ENCODE data around the gene FGF14. TPM values are rescaled to one million over a fixed set of nuclear protein-coding genes. Genes with fewer than 3 reads are reported as not detected.

The FGF14 gene
- total RNA-seq, 1 donor from 2014 or later = not detected

GRCh38 chr13:101916108-101916774, 485.6 kb downstream of the FGF14 start:
- intact Hi-C loops (cut with micrococcal nuclease) = no loop called here
- Mint-ChIP-seq H3K4me3 (no peak overlapping the region), H3K27me3 (ENCODE audit: insufficient read depth) (peaks cover 46% of the 10 kb centered on the region), H3K27ac (no peak overlapping the region), H3K4me1 (ENCODE audit: low read depth) (no peaks in the 10 kb centered on the region), H3K36me3 (ENCODE audit: low read depth) (no peaks in the 10 kb centered on the region), H3K9me3 (no peaks in the 10 kb centered on the region)
- no peak for DNase-seq (ENCODE audit: low spot score)

- Mint-ChIP-seq H3K27me3 (ENCODE audit: insufficient read depth) (peaks cover 46% of the 10 kb centered on the region), H3K27ac (no peak overlapping the region), H3K4me3 (no peak overlapping the region), H3K36me3 (ENCODE audit: low read depth) (no peaks in the 10 kb centered on the region), H3K4me1 (ENCODE audit: low read depth) (no peaks in the 10 kb centered on the region), H3K9me3 (no peaks in the 10 kb centered on the region)
- no peak for DNase-seq (ENCODE audit: low spot score)
- intact Hi-C loops (cut with micrococcal nuclease) = no loop called here
Measured at GRCh38 chr13:101915755-101916107, 486.1 kb downstream of the FGF14 start.

- H3K27me3 Mint-ChIP-seq (ENCODE audit: insufficient read depth) = peaks cover 44% of the 10 kb centered on the region
- no peaks in the 10 kb centered on the region for H3K4me1 Mint-ChIP-seq (ENCODE audit: low read depth)
- intact Hi-C loops (cut with micrococcal nuclease) = no loop called here
Measured at GRCh38 chr13:101915331-101915730, 486.5 kb downstream of the FGF14 start.

GRCh38 chr13:101911752-101912151, 490.1 kb downstream of the FGF14 start:
- Mint-ChIP-seq H3K4me1 (ENCODE audit: low read depth) (no peaks in the 10 kb centered on the region), H3K27me3 (ENCODE audit: insufficient read depth) (peaks cover 14% of the 10 kb centered on the region), H3K36me3 (ENCODE audit: low read depth) (no peaks in the 10 kb centered on the region), H3K4me3 (no peak overlapping the region), H3K9me3 (no peaks in the 10 kb centered on the region), H3K27ac (no peak overlapping the region)
- no peak for DNase-seq (ENCODE audit: low spot score)
- intact Hi-C loops (cut with micrococcal nuclease) = no loop called here

More at GRCh38 chr13:101915331-101915730, 486.5 kb downstream of the FGF14 start:
- Mint-ChIP-seq H3K36me3 (ENCODE audit: low read depth) (no peaks in the 10 kb centered on the region), H3K4me3 (no peak overlapping the region), H3K27ac (no peak overlapping the region), H3K9me3 (no peaks in the 10 kb centered on the region)
- DNase-seq (ENCODE audit: low spot score) = no peak

GRCh38 chr13:101903890-101904289, 498.0 kb downstream of the FGF14 start:
- Mint-ChIP-seq H3K27ac (no peak overlapping the region), H3K36me3 (ENCODE audit: low read depth) (no peaks in the 10 kb centered on the region), H3K9me3 (no peaks in the 10 kb centered on the region), H3K4me1 (ENCODE audit: low read depth) (no peaks in the 10 kb centered on the region), H3K4me3 (no peak overlapping the region), H3K27me3 (ENCODE audit: insufficient read depth) (no peaks in the 10 kb centered on the region)
- intact Hi-C loops (cut with micrococcal nuclease) = no loop called here
- no peak for DNase-seq (ENCODE audit: low spot score)

- Mint-ChIP-seq H3K4me1 (ENCODE audit: low read depth) (no peaks in the 10 kb centered on the region), H3K4me3 (no peak overlapping the region), H3K9me3 (no peaks in the 10 kb centered on the region), H3K36me3 (ENCODE audit: low read depth) (no peaks in the 10 kb centered on the region), H3K27me3 (ENCODE audit: insufficient read depth) (no peaks in the 10 kb centered on the region), H3K27ac (no peak overlapping the region)
- intact Hi-C loops (cut with micrococcal nuclease) = no loop called here
- DNase-seq (ENCODE audit: low spot score) = no peak
Measured at GRCh38 chr13:101898676-101899075, 503.2 kb downstream of the FGF14 start.

GRCh38 chr13:101896541-101896940, 505.3 kb downstream of the FGF14 start:
- H3K36me3 Mint-ChIP-seq (ENCODE audit: low read depth) = no peaks in the 10 kb centered on the region
- H3K4me3 Mint-ChIP-seq = no peak overlapping the region
- no peaks in the 10 kb centered on the region for H3K9me3 Mint-ChIP-seq
- no peaks in the 10 kb centered on the region for H3K27me3 Mint-ChIP-seq (ENCODE audit: insufficient read depth)
- no peaks in the 10 kb centered on the region for H3K4me1 Mint-ChIP-seq (ENCODE audit: low read depth)
- H3K27ac Mint-ChIP-seq = no peak overlapping the region
- intact Hi-C loops (cut with micrococcal nuclease) = no loop called here
- no peak for DNase-seq (ENCODE audit: low spot score)

GRCh38 chr13:101893021-101893420, 508.8 kb downstream of the FGF14 start:
- no peak overlapping the region for H3K4me3 Mint-ChIP-seq
- intact Hi-C loops (cut with micrococcal nuclease) = no loop called here
- H3K9me3 Mint-ChIP-seq = no peaks in the 10 kb centered on the region
- no peak overlapping the region for H3K27ac Mint-ChIP-seq
- H3K4me1 Mint-ChIP-seq (ENCODE audit: low read depth) = no peaks in the 10 kb centered on the region
- H3K27me3 Mint-ChIP-seq (ENCODE audit: insufficient read depth) = no peaks in the 10 kb centered on the region
- H3K36me3 Mint-ChIP-seq (ENCODE audit: low read depth) = no peaks in the 10 kb centered on the region
- no peak for DNase-seq (ENCODE audit: low spot score)

- intact Hi-C loops (cut with micrococcal nuclease) = no loop called here
- H3K27me3 Mint-ChIP-seq (ENCODE audit: insufficient read depth) = no peaks in the 10 kb centered on the region
- no peaks in the 10 kb centered on the region for H3K4me1 Mint-ChIP-seq (ENCODE audit: low read depth)
- no peaks in the 10 kb centered on the region for H3K9me3 Mint-ChIP-seq
- no peak overlapping the region for H3K4me3 Mint-ChIP-seq
- DNase-seq (ENCODE audit: low spot score) = no peak
- H3K36me3 Mint-ChIP-seq (ENCODE audit: low read depth) = no peaks in the 10 kb centered on the region
- H3K27ac Mint-ChIP-seq = no peak overlapping the region
Measured at GRCh38 chr13:101892296-101892695, 509.6 kb downstream of the FGF14 start.

- no peaks in the 10 kb centered on the region for H3K36me3 Mint-ChIP-seq (ENCODE audit: low read depth)
- H3K27me3 Mint-ChIP-seq (ENCODE audit: insufficient read depth) = no peaks in the 10 kb centered on the region
- intact Hi-C loops (cut with micrococcal nuclease) = no loop called here
Measured at GRCh38 chr13:101881593-101881992, 520.3 kb downstream of the FGF14 start.

GRCh38 chr13:101880581-101880980, 521.3 kb downstream of the FGF14 start:
- no peaks in the 10 kb centered on the region for H3K9me3 Mint-ChIP-seq
- no peak overlapping the region for H3K27ac Mint-ChIP-seq
- H3K4me3 Mint-ChIP-seq = no peak overlapping the region
- no peaks in the 10 kb centered on the region for H3K4me1 Mint-ChIP-seq (ENCODE audit: low read depth)
- intact Hi-C loops (cut with micrococcal nuclease) = no loop called here
- no peak for DNase-seq (ENCODE audit: low spot score)
- H3K36me3 Mint-ChIP-seq (ENCODE audit: low read depth) = no peaks in the 10 kb centered on the region
- H3K27me3 Mint-ChIP-seq (ENCODE audit: insufficient read depth) = no peaks in the 10 kb centered on the region

More at GRCh38 chr13:101881593-101881992, 520.3 kb downstream of the FGF14 start:
- no peak overlapping the region for H3K27ac Mint-ChIP-seq
- no peak overlapping the region for H3K4me3 Mint-ChIP-seq
- DNase-seq (ENCODE audit: low spot score) = no peak
- H3K9me3 Mint-ChIP-seq = no peaks in the 10 kb centered on the region
- no peaks in the 10 kb centered on the region for H3K4me1 Mint-ChIP-seq (ENCODE audit: low read depth)

- no peak for DNase-seq (ENCODE audit: low spot score)
- Mint-ChIP-seq H3K9me3 (no peaks in the 10 kb centered on the region), H3K27ac (no peak overlapping the region), H3K4me3 (no peak overlapping the region), H3K36me3 (ENCODE audit: low read depth) (no peaks in the 10 kb centered on the region), H3K27me3 (ENCODE audit: insufficient read depth) (no peaks in the 10 kb centered on the region), H3K4me1 (ENCODE audit: low read depth) (no peaks in the 10 kb centered on the region)
- intact Hi-C loops (cut with micrococcal nuclease) = no loop called here
Measured at GRCh38 chr13:101876951-101877350, 524.9 kb downstream of the FGF14 start.

- no peaks in the 10 kb centered on the region for H3K36me3 Mint-ChIP-seq (ENCODE audit: low read depth)
- H3K27ac Mint-ChIP-seq = no peak overlapping the region
- DNase-seq (ENCODE audit: low spot score) = no peak
- H3K9me3 Mint-ChIP-seq = no peaks in the 10 kb centered on the region
- no peaks in the 10 kb centered on the region for H3K4me1 Mint-ChIP-seq (ENCODE audit: low read depth)
- intact Hi-C loops (cut with micrococcal nuclease) = no loop called here
- no peak overlapping the region for H3K4me3 Mint-ChIP-seq
- no peaks in the 10 kb centered on the region for H3K27me3 Mint-ChIP-seq (ENCODE audit: insufficient read depth)
Measured at GRCh38 chr13:101875717-101876393, 526.0 kb downstream of the FGF14 start.
